HG03064 (cell line): ENCODE measurements around the gene VKORC1L1.
"Not testable (repeated sequence)": the region's sequence is repeated elsewhere in the genome, so short reads cannot be mapped to it uniquely, and the experiment has no call there.

Source experiments
- ATAC-seq: cut with Tn5 transposase; IDR thresholded peaks from one replicate; pipeline ENCODE4 v1.9.1; 2021; ENCODE audit warnings: low read depth; ENCODE audit not compliant: unreplicated experiment

The VKORC1L1 gene

GRCh38 chr7:65927489-65928448, 54.9 kb downstream of the VKORC1L1 start:
- ATAC-seq = no peak

- no peak for ATAC-seq
Measured at GRCh38 chr7:65931685-65932084, 58.8 kb downstream of the VKORC1L1 start.

GRCh38 chr7:65937296-65937695, 64.4 kb downstream of the VKORC1L1 start:
- no peak for ATAC-seq

GRCh38 chr7:65938336-65938895, 65.5 kb downstream of the VKORC1L1 start:
- no peak for ATAC-seq

GRCh38 chr7:65945787-65946186, 72.9 kb downstream of the VKORC1L1 start:
- not testable (repeated sequence) for ATAC-seq

- no peak for ATAC-seq
Measured at GRCh38 chr7:65946904-65947303, 74.0 kb downstream of the VKORC1L1 start.

- no peak for ATAC-seq
Measured at GRCh38 chr7:65951837-65952578, 79.1 kb downstream of the VKORC1L1 start.

- ATAC-seq = no peak
Measured at GRCh38 chr7:65953001-65953720, 80.3 kb downstream of the VKORC1L1 start.

GRCh38 chr7:65953890-65954450, 81.1 kb downstream of the VKORC1L1 start:
- no peak for ATAC-seq

- no peak for ATAC-seq
Measured at GRCh38 chr7:65955718-65956117, 82.8 kb downstream of the VKORC1L1 start.

GRCh38 chr7:65960351-65961074, 87.6 kb downstream of the VKORC1L1 start:
- ATAC-seq = no peak

- ATAC-seq = no peak
Measured at GRCh38 chr7:65962033-65962432, 89.2 kb downstream of the VKORC1L1 start.

GRCh38 chr7:65964671-65965070, 91.8 kb downstream of the VKORC1L1 start:
- not testable (repeated sequence) for ATAC-seq

GRCh38 chr7:65966146-65966545, 93.3 kb downstream of the VKORC1L1 start:
- no peak for ATAC-seq

- ATAC-seq = no peak
Measured at GRCh38 chr7:65967361-65968155, 94.7 kb downstream of the VKORC1L1 start.

GRCh38 chr7:65968256-65969185, 95.6 kb downstream of the VKORC1L1 start:
- no peak for ATAC-seq

- no peak for ATAC-seq
Measured at GRCh38 chr7:65971021-65971420, 98.1 kb downstream of the VKORC1L1 start.

GRCh38 chr7:65972976-65973375, 100.1 kb downstream of the VKORC1L1 start:
- no peak for ATAC-seq
